H9 (cell line): ENCODE measurements around the gene SORBS1. TPM values are rescaled to one million over a fixed set of nuclear protein-coding genes. Genes with fewer than 3 reads are reported as not detected.

Source experiments
- DNase-seq: peaks from one replicate; pipeline ENCODE4 v3.0.0-alpha.2; 2017
- H2AFZ ChIP-seq: one replicate; pipeline ENCODE4 v1.6.1; 2013; ENCODE audit warnings: mild to moderate bottlenecking, low read length, control low read depth, moderate library complexity
- H2AK5ac ChIP-seq: 2 replicates; pipeline ENCODE4 v1.6.1; 2013; ENCODE audit warnings: low read length, control low read depth, mixed read lengths; ENCODE audit not compliant: insufficient read length
- H2BK120ac ChIP-seq: one replicate; pipeline ENCODE4 v1.6.1; 2013; ENCODE audit warnings: low read depth, mild to moderate bottlenecking, low read length, control low read depth, inconsistent platforms; ENCODE audit not compliant: poor library complexity, severe bottlenecking
- H2BK12ac ChIP-seq: 2 replicates; pipeline ENCODE4 v1.6.1; 2013; ENCODE audit warnings: low read length, control low read depth, mixed read lengths, low read depth; ENCODE audit not compliant: insufficient read length
- H2BK15ac ChIP-seq: 2 replicates; pipeline ENCODE4 v1.6.1; 2013; ENCODE audit warnings: low read depth, low read length, control low read depth
- H2BK20ac ChIP-seq: one replicate; pipeline ENCODE4 v1.6.1; 2013; ENCODE audit warnings: low read depth, mild to moderate bottlenecking, low read length, control low read depth, inconsistent platforms; ENCODE audit not compliant: poor library complexity, severe bottlenecking
- H2BK5ac ChIP-seq: 2 replicates; pipeline ENCODE4 v1.6.1; 2013; ENCODE audit warnings: low read length, control low read depth, mixed read lengths; ENCODE audit not compliant: insufficient read length
- H3K14ac ChIP-seq: 2 replicates; pipeline ENCODE4 v1.6.1; 2013; ENCODE audit warnings: low read length, control low read depth; ENCODE audit not compliant: insufficient read depth
- H3K18ac ChIP-seq: 2 replicates; pipeline ENCODE4 v1.6.1; 2013; ENCODE audit warnings: low read depth, mild to moderate bottlenecking, mixed read lengths, low read length, control low read depth; ENCODE audit not compliant: insufficient read length
- H3K23ac ChIP-seq: 2 replicates; pipeline ENCODE4 v1.6.1; 2013; ENCODE audit warnings: low read length, control low read depth, mixed read lengths, low read depth; ENCODE audit not compliant: insufficient read length
- H3K23me2 ChIP-seq: 2 replicates; pipeline ENCODE4 v1.6.1; 2013; ENCODE audit warnings: low read depth, mild to moderate bottlenecking, mixed read lengths, low read length, control low read depth; ENCODE audit not compliant: insufficient read length, poor library complexity, severe bottlenecking
- H3K27ac ChIP-seq: 2 replicates; pipeline ENCODE4 v1.5.1; 2013; ENCODE audit warnings: low read length, control low read depth, mixed read lengths, low read depth; ENCODE audit not compliant: insufficient read length
- H3K27me3 ChIP-seq: 2 replicates; pipeline ENCODE4 v1.6.1; 2013; ENCODE audit warnings: low read length, control low read depth, inconsistent platforms; ENCODE audit not compliant: insufficient read depth
- H3K4ac ChIP-seq: 2 replicates; pipeline ENCODE4 v1.6.1; 2013; ENCODE audit warnings: low read depth, mild to moderate bottlenecking, control low read depth, inconsistent platforms, low read length, moderate library complexity
- H3K4me1 ChIP-seq: 2 replicates; pipeline ENCODE4 v1.6.1; 2013; ENCODE audit warnings: low read length, control low read depth, inconsistent platforms; ENCODE audit not compliant: insufficient read depth
- H3K4me2 ChIP-seq: 2 replicates; pipeline ENCODE4 v1.6.1; 2013; ENCODE audit warnings: low read length, control low read depth, mixed read lengths; ENCODE audit not compliant: insufficient read length, insufficient read depth
- H3K56ac ChIP-seq: 2 replicates; pipeline ENCODE4 v1.6.1; 2013; ENCODE audit warnings: low read depth, mild to moderate bottlenecking, mixed read lengths, low read length, control low read depth; ENCODE audit not compliant: insufficient read length
- H3K79me1 ChIP-seq: 2 replicates; pipeline ENCODE4 v1.6.1; 2013; ENCODE audit warnings: low read depth, mild to moderate bottlenecking, moderate library complexity, low read length, control low read depth, inconsistent platforms; ENCODE audit not compliant: insufficient read depth, poor library complexity, severe bottlenecking
- H3K79me2 ChIP-seq: 2 replicates; pipeline ENCODE4 v1.6.1; 2013; ENCODE audit warnings: low read length, control low read depth, inconsistent platforms; ENCODE audit not compliant: insufficient read depth
- H3K9ac ChIP-seq: 2 replicates; pipeline ENCODE4 v1.6.1; 2013; ENCODE audit warnings: low read length, control low read depth, mixed read lengths; ENCODE audit not compliant: insufficient read length; ENCODE audit errors: extremely low read depth
- H3K9me3 ChIP-seq: one replicate; pipeline ENCODE4 v1.6.1; 2013; ENCODE audit warnings: low read depth, low read length, inconsistent platforms; ENCODE audit not compliant: control insufficient read depth
- H3T11ph ChIP-seq: one replicate; pipeline ENCODE4 v1.6.1; 2013; ENCODE audit warnings: mild to moderate bottlenecking, low read length, control low read depth, inconsistent platforms
- H4K20me1 ChIP-seq: one replicate; pipeline ENCODE4 v1.6.1; 2013; ENCODE audit not compliant: control insufficient read depth, insufficient read length, insufficient read depth
- H4K5ac ChIP-seq: 2 replicates; pipeline ENCODE4 v1.6.1; 2013; ENCODE audit warnings: low read depth, mild to moderate bottlenecking, mixed read lengths, low read length, control low read depth; ENCODE audit not compliant: insufficient read length
- H4K8ac ChIP-seq: replicated peaks from 2 replicates; pipeline ENCODE4 v1.6.1; 2013; ENCODE audit warnings: low read length, control low read depth, mixed read lengths, low read depth; ENCODE audit not compliant: insufficient read length
- H4K91ac ChIP-seq: 2 replicates; pipeline ENCODE4 v1.6.1; 2013; ENCODE audit warnings: low read depth, mild to moderate bottlenecking, moderate library complexity, mixed read lengths, low read length, control low read depth; ENCODE audit not compliant: insufficient read length
- H3K27ac Mint-ChIP-seq, 3 experiments: 2 replicates in 2 of 3; 3 replicates in 1 of 3; pipeline ENCODE4 v1.8.0; 2020 to 2021; ENCODE audit warnings: mixed read lengths in 3 of 3, mild to moderate bottlenecking in 1 of 3, moderate library complexity in 1 of 3
- H3K27me3 Mint-ChIP-seq: 2 replicates; pipeline ENCODE4 v1.8.0; 2021; ENCODE audit warnings: low read depth, mild to moderate bottlenecking, moderate library complexity, mixed read lengths
- H3K36me3 Mint-ChIP-seq, 3 experiments: 2 replicates in 2 of 3; 3 replicates in 1 of 3; pipeline ENCODE4 v1.8.0; 2020 to 2021; ENCODE audit warnings: low read depth in 3 of 3, mixed read lengths in 3 of 3; ENCODE audit not compliant: insufficient read depth in 1 of 3
- H3K4me1 Mint-ChIP-seq, 2 experiments: 2 replicates each; pipeline ENCODE4 v1.8.0; 2020; ENCODE audit warnings: mixed read lengths in 2 of 2
- H3K4me3 Mint-ChIP-seq, 2 experiments: 2 replicates in 1 of 2; 3 replicates in 1 of 2; pipeline ENCODE4 v1.8.0; 2020 to 2021; ENCODE audit warnings: mild to moderate bottlenecking in 2 of 2, mixed read lengths in 2 of 2, moderate library complexity in 1 of 2
- H3K9me3 Mint-ChIP-seq, 2 experiments: 2 replicates in 1 of 2; 3 replicates in 1 of 2; pipeline ENCODE4 v1.8.0; 2020; ENCODE audit warnings: mild to moderate bottlenecking in 2 of 2, mixed read lengths in 2 of 2, moderate library complexity in 1 of 2
- CTCF ChIP-seq: fragments of 200-600 bp; sonication (generic); conservative IDR thresholded peaks from 3 replicates; pipeline ENCODE4 v1.8.0; 2021; ENCODE audit warnings: antibody characterized with exemption, mild to moderate bottlenecking
- WGBS: extraction: QIAGEN DNeasy Blood & Tissue Kit; methylation state at CpG from one replicate; pipeline ENCODE4 v1.1.7; 2013; ENCODE audit warnings: missing lambda C conversion rate, low lambda C conversion rate, mixed read lengths; ENCODE audit not compliant: insufficient read length; ENCODE audit errors: extremely low coverage; 5-methylcytosine and 5-hydroxymethylcytosine counted together
- total RNA-seq: library from RNA; stranded (reverse); gene quantifications from 2 replicates; pipeline ENCODE4 v1.2.1, GENCODE V29; 2021

Gene SORBS1
- total RNA-seq, 1 experiment from 2014 or later = 24.3 TPM

- Histone ChIP-seq H2AFZ (no peak overlapping the region), H3K23ac (no peak overlapping the region), H3K4ac (no peak overlapping the region), H2AK5ac (no peak overlapping the region), H4K20me1 (no peaks in the 10 kb centered on the region), H4K91ac (no peak overlapping the region), H3K79me2 (no peaks in the 10 kb centered on the region), H2BK120ac (no peak overlapping the region), H3K9ac (no peak overlapping the region), H3K27me3 (no peaks in the 10 kb centered on the region), H2BK12ac (no peak overlapping the region), H3K4me2 (no peak overlapping the region), H3K18ac (no peak overlapping the region), H3K79me1 (no peaks in the 10 kb centered on the region), H3K23me2 (no peaks in the 10 kb centered on the region), H2BK5ac (no peak overlapping the region), H3K56ac (no peak overlapping the region), H3K27ac (no peak overlapping the region), H4K5ac (no peak overlapping the region), H3K14ac (no peak overlapping the region), H4K8ac (no peak overlapping the region), H3K9me3 (no peaks in the 10 kb centered on the region), H3K4me1 (peaks cover 17% of the 10 kb centered on the region), H3T11ph (no peak overlapping the region), H2BK20ac (no peak overlapping the region), H2BK15ac (no peak overlapping the region)
- no CpG with 5 or more reads among the region's 4 CpGs for WGBS
- Mint-ChIP-seq H3K27me3 (peaks cover 24% of the 10 kb centered on the region), H3K9me3 (no peaks in the 10 kb centered on the region), H3K36me3 (peaks cover 0 to 8% (median 6%) of the 10 kb centered on the region in 3 experiments; a peak in 3 of 7 replicates), H3K4me3 (no peak overlapping the region), H3K27ac (peak overlapping the region in 1 of 3 experiments; percentile 44; a peak in 1 of 7 replicates), H3K4me1 (peaks cover 44 to 52% of the 10 kb centered on the region in 2 experiments)
- no peak for DNase-seq
- no peak for TF ChIP-seq CTCF
Observed at GRCh38 chr10:95314192-95314918, 246.8 kb downstream of the SORBS1 start.
